Cardiac muscle cell (in vitro differentiated cells and primary cell): ENCODE measurements around the gene LIG1. TPM values are rescaled to one million over a fixed set of nuclear protein-coding genes. Genes with fewer than 3 reads are reported as not detected.

ENCODE experiments used
- DNase-seq, 2 donors: peaks; one replicate each; pipeline versions ENCODE4 v3.0.0 to v3.0.0-alpha.2; 2010 to 2017; ENCODE audit warnings: low read depth in 1 of 2, low spot score in 1 of 2
- H3K27ac ChIP-seq: fragments of 200-600 bp; sonication (generic); 2 replicates; pipeline ENCODE4 v1.5.1; 2016
- H3K27me3 ChIP-seq: fragments of 200-600 bp; sonication (generic); 2 replicates; pipeline ENCODE4 v1.6.0; 2016; ENCODE audit warnings: control low read depth
- H3K36me3 ChIP-seq: fragments of 200-600 bp; sonication (generic); 2 replicates; pipeline ENCODE4 v1.5.1; 2016; ENCODE audit warnings: control low read depth
- H3K4me1 ChIP-seq: fragments of 200-600 bp; sonication (generic); 2 replicates; pipeline ENCODE4 v1.8.1; 2017; ENCODE audit warnings: low read depth, mild to moderate bottlenecking, mixed run types
- H3K4me3 ChIP-seq: fragments of 200-600 bp; sonication (generic); 2 replicates; pipeline ENCODE4 v1.5.1; 2016; ENCODE audit warnings: mild to moderate bottlenecking
- H3K9me3 ChIP-seq: fragments of 200-600 bp; sonication (generic); 2 replicates; pipeline ENCODE4 v1.5.1; 2017; ENCODE audit warnings: low read depth, mild to moderate bottlenecking, control low read depth
- polyA plus RNA-seq: library from polyadenylated mRNA; unstranded; fragments of >200 nt; fragmentation: Nextera tagmentation; extraction: Ambion mirVana; gene quantifications from 2 replicates; pipeline ENCODE4 v1.2.1, GENCODE V29; 2016
- total RNA-seq: library from RNA; depleted of rRNA; stranded (reverse); fragments of >200 nt; gene quantifications from 2 replicates; pipeline ENCODE4 v1.2.3, GENCODE V29; 2016
- TF ChIP-seq, protein P1 (sequence below): IDR thresholded peaks from 2 replicates; pipeline ENCODE4 v1.5.1; 2012; ENCODE audit warnings: low read depth, mild to moderate bottlenecking, low read length

Gene LIG1
- total and polyA plus RNA-seq, 2 experiments from 2014 or later, result 52.5 to 53.3 TPM

DNA sequence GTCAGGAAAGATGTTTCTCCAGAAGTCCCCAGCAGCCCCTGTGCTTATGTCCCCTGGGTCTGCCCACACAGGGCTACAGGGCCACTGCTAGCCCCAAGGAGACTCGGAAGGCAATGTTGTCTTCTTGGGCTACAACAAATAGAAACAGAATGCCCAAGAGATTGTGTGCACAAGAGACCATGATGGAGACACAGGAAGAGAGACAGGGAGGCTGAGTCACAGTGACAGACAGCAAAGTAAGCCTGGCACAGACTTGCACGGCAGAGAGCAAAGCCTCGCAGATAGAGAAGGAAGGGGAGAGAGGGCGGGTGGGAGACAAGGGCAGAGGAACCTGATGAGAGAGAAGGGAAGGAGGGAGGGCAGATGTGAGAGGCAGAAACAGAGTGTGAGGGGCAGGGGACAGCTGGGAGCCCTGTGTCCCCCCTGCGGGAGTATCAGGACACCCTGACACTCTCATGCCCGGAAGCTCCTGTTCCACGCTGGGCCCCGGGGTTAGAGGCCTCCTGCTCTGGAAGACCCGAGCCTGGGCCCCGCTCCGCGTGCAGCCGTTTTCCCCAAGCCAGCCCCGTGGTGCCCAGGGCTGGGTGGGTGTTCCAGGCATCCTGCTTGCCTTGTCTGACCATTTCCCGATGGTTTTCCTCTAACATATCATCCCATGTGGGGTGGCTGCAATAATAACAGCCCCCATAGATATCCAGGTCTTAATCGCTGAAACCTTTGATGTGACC is 56.8 kb downstream of the LIG1 start:
- H3K4me1 ChIP-seq, result peaks cover 6% of the 10 kb centered on the region
- no peaks in the 10 kb centered on the region for H3K36me3 ChIP-seq
- H3K27ac ChIP-seq, result no peak overlapping the region
- TF ChIP-seq, protein P1, sequence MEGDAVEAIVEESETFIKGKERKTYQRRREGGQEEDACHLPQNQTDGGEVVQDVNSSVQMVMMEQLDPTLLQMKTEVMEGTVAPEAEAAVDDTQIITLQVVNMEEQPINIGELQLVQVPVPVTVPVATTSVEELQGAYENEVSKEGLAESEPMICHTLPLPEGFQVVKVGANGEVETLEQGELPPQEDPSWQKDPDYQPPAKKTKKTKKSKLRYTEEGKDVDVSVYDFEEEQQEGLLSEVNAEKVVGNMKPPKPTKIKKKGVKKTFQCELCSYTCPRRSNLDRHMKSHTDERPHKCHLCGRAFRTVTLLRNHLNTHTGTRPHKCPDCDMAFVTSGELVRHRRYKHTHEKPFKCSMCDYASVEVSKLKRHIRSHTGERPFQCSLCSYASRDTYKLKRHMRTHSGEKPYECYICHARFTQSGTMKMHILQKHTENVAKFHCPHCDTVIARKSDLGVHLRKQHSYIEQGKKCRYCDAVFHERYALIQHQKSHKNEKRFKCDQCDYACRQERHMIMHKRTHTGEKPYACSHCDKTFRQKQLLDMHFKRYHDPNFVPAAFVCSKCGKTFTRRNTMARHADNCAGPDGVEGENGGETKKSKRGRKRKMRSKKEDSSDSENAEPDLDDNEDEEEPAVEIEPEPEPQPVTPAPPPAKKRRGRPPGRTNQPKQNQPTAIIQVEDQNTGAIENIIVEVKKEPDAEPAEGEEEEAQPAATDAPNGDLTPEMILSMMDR, result no peak
- no peak overlapping the region for H3K4me3 ChIP-seq
- H3K27me3 ChIP-seq, result no peaks in the 10 kb centered on the region
- H3K9me3 ChIP-seq, result no peaks in the 10 kb centered on the region
- no peak for DNase-seq

DNA sequence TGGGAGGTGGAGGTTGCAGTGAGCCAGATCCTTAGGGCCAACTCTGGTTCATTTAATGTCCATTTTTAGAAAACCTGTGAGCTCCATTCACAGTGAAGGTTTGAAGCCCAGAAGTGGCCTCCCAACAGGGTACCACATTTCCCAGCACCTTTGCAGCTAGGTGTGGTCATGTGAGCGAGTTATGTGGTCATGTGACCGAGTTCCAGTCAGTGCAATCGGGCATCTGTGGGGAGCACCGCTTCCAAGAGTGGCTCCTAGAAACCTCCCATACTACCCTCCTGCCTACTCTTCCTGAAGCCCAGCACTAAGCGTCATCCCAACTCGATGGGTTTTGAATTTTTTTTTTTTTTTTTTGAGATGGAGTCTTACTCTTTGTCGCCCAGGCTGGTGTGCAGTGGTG is 58.9 kb downstream of the LIG1 start:
- DNase-seq, result no peak
- Histone ChIP-seq H3K9me3 (no peaks in the 10 kb centered on the region), H3K4me1 (peaks cover 6% of the 10 kb centered on the region), H3K27ac (peak overlapping the region; percentile 95), H3K4me3 (no peak overlapping the region), H3K36me3 (no peaks in the 10 kb centered on the region), H3K27me3 (no peaks in the 10 kb centered on the region)
- TF ChIP-seq, protein P1, result no peak

DNA sequence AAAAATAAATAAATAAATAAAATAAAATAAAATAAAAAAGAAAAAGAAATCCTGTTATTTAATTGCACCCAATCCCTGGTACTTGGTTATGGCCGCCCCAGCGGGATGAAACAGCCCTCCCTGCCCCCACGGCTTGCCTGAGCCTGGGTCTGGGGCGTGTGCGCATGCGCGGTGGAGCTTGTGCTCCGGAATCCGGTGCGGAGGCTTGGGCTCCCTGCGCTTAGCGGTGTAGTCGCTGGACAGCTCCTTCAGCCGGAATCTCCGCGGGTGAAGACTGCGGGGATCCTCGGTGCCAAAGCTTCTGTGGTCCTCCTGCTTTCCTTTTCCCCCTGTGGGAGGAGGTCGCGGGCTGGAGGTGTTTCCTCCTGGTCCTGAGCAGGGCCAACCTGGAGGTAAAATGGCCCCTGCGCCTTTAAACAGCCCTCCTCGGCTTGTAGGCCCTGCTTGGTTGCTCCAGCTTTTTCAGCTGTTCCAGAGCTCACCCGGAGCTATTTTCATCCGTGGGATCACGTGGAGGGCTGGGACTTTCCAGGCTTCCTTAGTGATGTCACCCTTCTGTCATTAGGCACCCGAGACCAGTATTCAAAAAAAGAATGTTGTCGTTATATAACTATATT is 59.7 kb downstream of the LIG1 start, which contains the start of gene PLA2G4C:
Gene PLA2G4C, minus strand, starts transcription at position 468 of the 617 bp plus-strand sequence. CDS start 4,288 bp downstream, outside the sequence.
- Histone ChIP-seq H3K36me3 (no peaks in the 10 kb centered on the region), H3K4me1 (peaks cover 6% of the 10 kb centered on the region), H3K27ac (peak within 1 kb of the TSS; percentile 95), H3K27me3 (no peaks in the 10 kb centered on the region), H3K9me3 (no peaks in the 10 kb centered on the region), H3K4me3 (peak within 1 kb of the TSS; percentile 32)
- peak; percentile 95 to 96 for DNase-seq
- TF ChIP-seq, protein P1, result no peak

DNA sequence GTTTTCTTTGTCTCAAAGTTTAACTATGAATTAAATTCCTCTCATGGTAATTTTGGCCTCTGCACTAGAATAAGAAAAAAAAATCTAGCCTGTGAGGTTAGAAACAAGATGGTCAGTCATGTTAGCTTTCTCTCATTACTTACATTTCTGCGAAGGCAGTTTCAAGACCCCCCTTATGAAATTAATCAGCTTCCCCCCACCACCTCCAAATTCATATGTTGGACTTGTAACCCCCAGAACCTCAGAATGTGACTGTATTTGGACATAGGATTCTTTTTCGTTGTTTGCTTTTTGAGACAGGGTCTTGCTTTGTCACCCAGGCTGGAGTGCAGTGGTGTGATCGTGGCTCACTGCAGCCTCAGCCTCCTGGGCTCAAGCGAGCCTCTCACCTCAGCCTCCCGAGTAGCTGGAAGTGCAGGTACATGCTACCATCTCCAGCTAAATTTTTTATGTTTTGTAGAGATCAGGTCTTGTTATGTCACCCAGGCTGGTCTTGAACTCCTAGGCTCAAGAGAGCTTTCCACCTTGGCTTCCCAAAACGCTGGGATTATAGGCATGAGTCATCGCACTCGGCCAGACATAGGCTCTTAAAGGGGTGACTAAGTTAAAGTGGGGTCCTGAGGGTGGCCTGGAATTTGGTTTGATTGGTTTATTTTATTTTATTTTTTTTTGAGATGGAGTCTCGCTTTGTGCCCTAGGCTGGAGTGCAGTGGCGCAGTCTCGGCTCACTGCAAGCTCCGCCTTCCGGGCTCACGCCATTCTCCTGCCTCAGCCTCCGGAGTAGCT is 61.0 kb downstream of the LIG1 start:
- Histone ChIP-seq H3K27ac (no peak overlapping the region), H3K4me3 (no peak overlapping the region), H3K4me1 (peaks cover 6% of the 10 kb centered on the region), H3K36me3 (no peaks in the 10 kb centered on the region), H3K9me3 (no peaks in the 10 kb centered on the region), H3K27me3 (no peaks in the 10 kb centered on the region)
- TF ChIP-seq, protein P1, result no peak
- no peak for DNase-seq

DNA sequence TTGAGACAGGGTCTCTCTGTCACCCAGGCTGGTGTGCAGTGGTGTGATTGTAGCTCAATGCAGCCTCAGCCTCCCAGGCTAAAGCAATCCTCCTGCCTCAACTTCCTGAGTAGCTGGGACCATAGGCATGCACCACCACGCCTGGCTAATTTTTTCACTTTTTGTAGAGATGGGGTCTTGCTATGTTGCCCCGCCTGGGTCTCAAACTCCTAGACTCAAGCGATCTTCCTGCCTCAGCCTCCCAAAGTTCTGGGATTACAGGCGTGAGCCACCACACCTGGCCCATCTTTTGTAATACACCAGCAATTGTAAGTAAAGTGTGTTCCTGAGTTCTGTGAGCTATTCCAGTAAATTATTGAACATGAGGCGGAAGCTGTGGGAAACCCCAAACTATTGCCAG is 66.2 kb downstream of the LIG1 start:
- Histone ChIP-seq H3K27ac (no peak overlapping the region), H3K9me3 (no peaks in the 10 kb centered on the region), H3K27me3 (no peaks in the 10 kb centered on the region), H3K4me1 (no peaks in the 10 kb centered on the region), H3K4me3 (no peak overlapping the region), H3K36me3 (no peaks in the 10 kb centered on the region)
- TF ChIP-seq, protein P1, result no peak
- no peak for DNase-seq
